IPS-NIHi7 (cell line): ENCODE data around the gene KATNAL2.

Source experiments
- DNase-seq: peaks from one replicate; pipeline ENCODE4 v3.0.0; 2012; ENCODE audit warnings: mixed read lengths; ENCODE audit errors: extremely low spot score

Gene KATNAL2

GRCh38 chr18:47035156-47035671 is 117.8 kb downstream of the KATNAL2 start, which contains the start of gene ELOA2:
ELOA2 (minus strand) TSS chr18:47035621; CDS start chr18:47035264, 357 bp downstream.
- DNase-seq = no peak

- DNase-seq = peak; percentile 57
These were observed 119.0 kb downstream of the KATNAL2 start for GRCh38 chr18:47036298-47036874.

GRCh38 chr18:47036927-47037578 is 119.7 kb downstream of the KATNAL2 start:
- DNase-seq = no peak

GRCh38 chr18:47040982-47041381 is 123.6 kb downstream of the KATNAL2 start:
- no peak for DNase-seq

- DNase-seq = peak; percentile 26
These were observed 133.1 kb downstream of the KATNAL2 start for GRCh38 chr18:47050468-47050867.

GRCh38 chr18:47054369-47054768 is 137.0 kb downstream of the KATNAL2 start:
- no peak for DNase-seq

GRCh38 chr18:47062471-47062870 is 145.1 kb downstream of the KATNAL2 start:
- no peak for DNase-seq

GRCh38 chr18:47063096-47063495 is 145.7 kb downstream of the KATNAL2 start:
- no peak for DNase-seq

- no peak for DNase-seq
These were observed 150.2 kb downstream of the KATNAL2 start for GRCh38 chr18:47067648-47068047.

- DNase-seq = peak; percentile 54
These were observed 157.9 kb downstream of the KATNAL2 start for GRCh38 chr18:47075098-47075883.

GRCh38 chr18:47077111-47077510 is 159.7 kb downstream of the KATNAL2 start:
- no peak for DNase-seq

GRCh38 chr18:47080872-47081271 is 163.5 kb downstream of the KATNAL2 start:
- no peak for DNase-seq

GRCh38 chr18:47081578-47081977 is 164.2 kb downstream of the KATNAL2 start:
- no peak for DNase-seq

- DNase-seq = no peak
These were observed 170.3 kb downstream of the KATNAL2 start for GRCh38 chr18:47087676-47088075.

- no peak for DNase-seq
These were observed 178.4 kb downstream of the KATNAL2 start for GRCh38 chr18:47095810-47096209.

GRCh38 chr18:47100212-47100831 is 182.9 kb downstream of the KATNAL2 start:
- peak; percentile 79 for DNase-seq

GRCh38 chr18:47108373-47108772 is 191.0 kb downstream of the KATNAL2 start:
- DNase-seq = no peak

GRCh38 chr18:47108998-47109405 is 191.6 kb downstream of the KATNAL2 start:
- no peak for DNase-seq

GRCh38 chr18:47109720-47110119 is 192.3 kb downstream of the KATNAL2 start:
- DNase-seq = no peak

- no peak for DNase-seq
These were observed 193.3 kb downstream of the KATNAL2 start for GRCh38 chr18:47110492-47111274.
